ENCODE results near the gene SEZ6L.
A peak's percentile ranks its signal among the peaks of the same experiment; 100 is the strongest.

The SEZ6L gene

DNA sequence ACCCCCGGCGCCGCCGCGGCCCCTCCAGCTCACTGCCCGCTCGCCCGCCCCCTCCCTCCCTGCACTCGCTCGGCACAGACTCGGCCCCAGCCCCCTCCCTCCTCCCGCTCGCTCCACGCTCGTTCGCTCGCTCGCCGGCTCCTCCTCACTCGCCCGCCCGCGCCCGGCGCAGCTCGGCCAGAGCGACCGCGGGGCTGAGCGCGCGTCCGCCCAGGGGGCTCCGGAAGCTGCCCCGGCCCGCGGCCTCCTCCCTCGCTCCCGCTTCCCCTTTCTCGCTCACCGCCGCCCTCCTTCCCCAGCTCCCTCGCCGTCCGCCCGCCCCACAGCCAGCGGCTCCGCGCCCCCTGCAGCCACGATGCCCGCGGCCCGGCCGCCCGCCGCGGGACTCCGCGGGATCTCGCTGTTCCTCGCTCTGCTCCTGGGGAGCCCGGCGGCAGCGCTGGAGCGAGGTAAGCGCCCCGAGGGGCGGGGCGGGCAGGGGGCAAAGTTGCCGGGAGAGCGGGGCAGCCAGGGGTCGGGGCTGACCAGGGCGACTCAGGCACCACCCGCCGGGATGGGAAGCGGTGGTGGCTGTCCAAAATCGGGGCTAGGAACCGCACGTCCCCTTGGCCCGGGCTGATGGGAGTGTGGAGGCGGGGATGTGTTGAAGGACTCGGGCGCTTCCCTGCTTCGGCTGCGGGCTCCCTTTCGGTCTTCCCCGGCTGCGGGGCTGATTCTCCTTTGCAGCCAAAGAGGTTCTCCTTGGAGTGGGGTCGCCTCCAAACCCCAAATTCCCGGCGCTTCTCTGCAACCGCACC is at the start of gene SEZ6L:
TSS of gene SEZ6L (plus strand) at position 148 of the 797 bp plus-strand sequence. CDS start at position 356, 208 bp downstream.
- DNase-seq, result no peak

DNA sequence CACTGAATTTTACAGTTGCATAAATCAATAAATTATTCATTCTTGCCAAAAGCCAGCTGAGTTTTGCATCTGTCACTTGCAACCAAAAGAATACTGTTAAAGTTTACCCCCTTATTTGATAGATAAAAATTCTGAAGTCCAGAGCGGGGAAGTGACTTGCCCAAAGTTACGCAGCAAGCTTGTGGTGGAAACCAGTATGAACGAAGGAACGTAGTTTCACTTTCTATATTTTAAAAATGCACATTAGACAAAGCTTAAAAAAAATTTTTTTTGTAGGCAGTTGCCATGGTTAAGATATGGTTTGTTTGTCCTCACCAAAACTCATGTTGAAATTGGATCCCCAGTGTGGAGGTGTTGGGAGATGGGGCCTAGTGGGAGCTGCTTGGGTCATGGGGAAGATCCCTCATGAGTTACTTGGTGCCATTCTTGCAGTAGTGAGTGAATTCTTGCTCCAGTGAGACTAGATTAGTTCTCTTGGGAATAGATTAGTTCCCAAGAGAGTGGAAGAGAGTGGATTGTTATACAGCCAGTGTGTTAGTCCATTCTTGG is 46.3 kb upstream of the SEZ6L start:
- DNase-seq, result no peak

DNA sequence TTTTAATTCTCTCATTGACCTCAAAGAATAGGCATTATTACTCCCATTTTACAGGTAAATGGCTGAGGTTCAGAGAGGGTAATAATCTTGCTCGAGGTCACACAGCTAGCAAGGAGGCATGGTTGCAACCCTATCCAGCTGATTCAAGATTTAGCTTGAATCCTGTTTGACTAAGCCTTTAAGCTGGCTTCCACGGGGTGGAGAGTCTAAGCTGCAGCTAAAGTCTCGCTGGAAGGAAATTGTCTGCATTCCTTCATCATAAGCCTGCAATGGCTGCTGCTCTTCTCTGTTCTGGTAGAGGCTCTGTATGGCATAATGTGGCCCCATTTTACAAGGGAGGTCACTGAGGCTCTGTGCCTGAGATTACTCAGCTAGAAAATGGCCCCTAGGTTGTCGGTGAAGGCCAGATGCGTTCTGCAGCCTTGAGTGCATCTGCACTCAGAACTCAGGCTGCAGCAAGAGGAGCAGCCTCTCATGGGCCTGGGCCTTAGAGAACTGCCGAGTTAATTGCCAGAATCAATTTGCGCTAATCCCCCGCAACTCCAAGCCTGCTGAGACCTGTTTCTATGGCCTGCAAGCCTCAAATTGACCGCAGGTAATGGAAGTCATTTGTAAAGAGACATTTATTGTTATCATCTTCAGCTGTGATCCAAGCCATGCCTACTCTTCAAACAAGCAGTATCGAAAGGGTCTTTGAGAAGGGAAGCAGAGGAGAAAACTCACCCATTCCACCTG is 44.1 kb upstream of the SEZ6L start:
- DNase-seq, result no peak

DNA sequence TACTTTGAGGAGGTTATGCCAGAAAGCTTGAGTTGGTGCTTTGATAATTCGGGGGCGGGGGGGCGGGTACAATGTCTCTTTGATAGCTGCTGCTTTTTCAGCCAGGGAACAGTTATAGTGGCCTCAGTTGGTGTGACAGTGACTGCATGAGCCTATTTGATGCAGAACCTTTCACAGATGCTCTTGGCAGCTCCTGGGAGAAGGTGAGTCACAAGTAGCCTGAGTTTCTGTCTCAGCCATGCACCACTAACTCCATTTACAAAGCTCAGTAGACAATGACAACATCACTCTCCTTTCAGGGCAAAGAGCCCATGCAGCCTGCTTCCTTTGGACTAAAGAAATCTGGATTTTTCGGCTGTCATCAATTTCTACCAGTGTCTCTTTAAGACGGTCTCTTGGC is 42.1 kb upstream of the SEZ6L start:
- DNase-seq, result no peak

DNA sequence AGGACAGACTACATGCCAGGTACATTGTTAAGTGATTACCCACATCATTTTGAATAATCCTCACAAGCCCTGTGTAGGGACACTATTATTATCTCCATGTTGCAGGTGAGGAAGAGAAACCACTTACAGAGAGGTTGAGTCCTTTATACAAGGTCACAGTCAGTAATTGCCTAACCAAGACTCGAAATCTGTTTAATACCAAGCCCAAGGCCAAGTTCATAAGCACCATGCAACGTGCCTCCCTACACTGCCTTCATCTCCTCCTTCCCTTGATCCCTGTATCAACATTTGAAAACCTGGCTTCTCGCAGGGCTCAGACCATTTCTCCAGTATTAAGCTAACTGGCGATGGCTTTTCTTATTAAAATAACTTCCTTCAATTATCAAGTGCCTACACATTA is 41.7 kb upstream of the SEZ6L start:
- no peak for DNase-seq

DNA sequence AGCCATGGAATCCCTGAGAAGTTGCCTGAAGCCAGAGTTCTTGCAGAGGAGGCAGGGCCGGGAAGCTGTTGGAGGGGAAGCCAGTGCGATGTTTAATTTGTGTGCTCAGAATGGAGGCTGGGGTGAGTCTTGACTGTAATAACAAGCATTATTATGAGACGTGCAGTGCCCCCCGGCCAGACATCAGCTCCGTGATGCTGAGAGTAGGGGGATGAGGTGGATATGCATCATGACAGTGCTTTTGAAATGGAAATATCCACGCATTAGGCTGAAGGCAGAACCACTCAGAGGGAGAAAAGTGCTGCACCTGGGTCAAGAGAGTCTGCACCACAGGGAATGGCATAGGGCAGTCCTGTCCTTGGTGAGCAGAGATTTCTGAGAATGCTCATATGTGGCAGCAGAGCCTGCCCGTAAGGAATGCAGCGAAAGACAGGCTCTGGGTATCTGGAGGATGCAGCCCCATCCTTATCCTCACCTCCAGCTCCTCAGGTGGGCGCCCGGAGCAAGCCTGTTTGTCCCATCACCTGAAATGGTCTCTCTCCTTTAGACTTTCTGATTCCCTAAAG is 37.6 kb upstream of the SEZ6L start:
- DNase-seq, result no peak

DNA sequence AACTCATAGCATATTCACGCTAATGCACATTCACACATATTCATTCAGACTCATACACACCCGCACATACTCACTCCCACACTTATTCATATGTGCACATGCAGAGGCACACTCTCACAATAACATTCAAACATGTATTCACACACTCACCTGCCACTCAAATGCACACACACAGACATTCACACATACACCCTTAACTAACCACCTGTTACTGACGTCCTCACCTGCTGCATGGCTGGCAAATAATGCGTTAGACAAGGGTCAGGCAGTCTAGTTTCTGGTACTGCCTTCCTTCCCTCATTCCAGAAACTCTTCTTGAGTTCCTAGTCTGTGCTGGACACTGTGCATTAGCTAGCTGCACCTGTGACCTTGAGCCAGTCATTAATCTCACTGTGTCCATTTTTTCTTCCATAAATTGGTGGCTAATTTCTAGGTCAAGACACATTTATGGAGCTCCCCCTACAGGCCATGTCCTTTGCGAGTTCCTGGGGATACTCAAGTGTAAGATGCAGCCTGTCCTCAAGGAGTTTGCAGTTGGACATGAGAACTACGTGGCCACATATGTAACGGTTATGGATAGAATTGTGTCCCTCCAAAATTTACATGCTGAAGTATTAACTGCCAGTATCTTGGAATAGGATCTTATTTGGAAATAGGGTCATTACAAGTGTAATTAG is 34.5 kb upstream of the SEZ6L start:
- DNase-seq, result peak; percentile 0

DNA sequence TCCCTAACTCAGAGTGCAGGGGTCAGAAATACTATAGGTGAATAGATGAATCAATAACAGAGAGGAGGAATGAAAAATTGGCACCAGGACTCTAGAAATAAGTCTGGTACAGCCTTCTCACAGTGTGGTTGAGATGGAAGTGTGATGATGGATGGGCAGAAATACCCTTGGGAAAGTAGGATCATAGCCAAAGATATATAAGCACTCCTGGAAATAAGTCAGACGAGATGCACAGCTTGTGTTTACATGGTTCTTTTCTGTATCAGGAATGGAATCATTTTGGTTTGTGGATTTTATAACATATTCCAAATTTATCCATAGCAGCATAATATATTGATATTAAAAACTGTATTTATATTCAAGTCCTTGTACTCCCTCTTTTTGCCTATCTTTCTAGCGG is 33.5 kb upstream of the SEZ6L start:
- DNase-seq, result no peak

DNA sequence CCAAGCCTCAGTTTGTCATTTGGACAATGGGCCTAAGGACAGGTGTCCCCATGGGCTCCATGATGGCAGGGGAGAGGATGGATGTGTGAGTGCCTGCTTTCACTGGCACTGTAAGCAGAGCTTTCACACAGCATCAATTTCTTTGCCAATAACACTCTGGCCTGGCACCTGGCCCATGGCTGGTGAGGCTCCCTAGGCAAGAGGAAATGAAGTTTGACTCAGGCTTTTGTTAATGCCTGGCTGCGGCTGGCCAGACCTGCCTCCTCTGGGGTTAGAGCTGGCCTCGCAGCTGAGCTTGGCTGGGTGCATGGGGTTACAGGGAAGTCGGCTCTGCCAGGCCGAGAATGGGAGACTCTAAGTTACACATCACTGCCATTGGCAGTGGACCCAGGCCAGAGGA is 30.0 kb upstream of the SEZ6L start:
- DNase-seq, result no peak

DNA sequence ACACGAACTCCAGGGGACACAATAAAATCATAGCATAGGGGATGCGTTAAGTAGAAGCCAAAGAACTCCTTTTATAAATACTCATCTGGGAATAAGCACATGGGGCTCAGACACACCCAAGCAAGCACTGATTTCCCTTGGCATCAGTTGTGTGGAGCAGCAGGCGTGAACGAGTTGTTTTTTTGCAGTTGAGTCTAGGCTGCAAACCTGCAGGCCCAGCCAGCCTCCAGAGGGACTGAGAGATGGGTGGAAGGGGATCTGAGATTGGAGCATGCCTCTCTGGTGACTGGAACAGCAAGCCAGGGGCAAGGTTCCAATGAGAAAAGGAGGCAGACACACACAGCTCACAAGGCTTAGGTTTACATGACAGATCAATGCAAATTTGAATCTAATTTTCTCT is 27.4 kb upstream of the SEZ6L start:
- DNase-seq, result no peak

DNA sequence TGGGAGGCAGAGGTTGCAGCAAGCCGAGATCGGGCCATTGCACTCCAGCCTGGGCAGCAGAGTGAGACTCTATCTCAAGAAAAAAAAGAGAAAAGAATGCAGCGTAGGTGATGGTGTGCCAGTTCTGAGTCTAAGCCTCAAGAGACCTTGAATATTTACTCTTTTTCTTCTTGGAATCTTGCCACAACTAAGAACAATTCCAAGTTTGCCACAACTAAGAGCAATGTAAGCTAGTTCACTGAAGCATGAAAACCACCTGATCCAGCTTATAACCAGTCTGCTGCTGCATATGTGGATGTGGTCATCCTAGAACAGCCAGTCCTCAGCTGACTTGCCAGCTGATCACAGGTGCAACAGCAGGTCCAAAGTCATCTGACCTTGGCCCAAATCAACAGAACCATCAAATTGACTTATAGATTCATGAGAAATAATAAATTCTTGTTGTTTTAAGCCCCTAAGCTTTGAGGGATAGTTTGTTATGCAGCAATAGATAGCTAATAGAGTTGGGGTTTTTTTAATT is 25.4 kb upstream of the SEZ6L start:
- no peak for DNase-seq

DNA sequence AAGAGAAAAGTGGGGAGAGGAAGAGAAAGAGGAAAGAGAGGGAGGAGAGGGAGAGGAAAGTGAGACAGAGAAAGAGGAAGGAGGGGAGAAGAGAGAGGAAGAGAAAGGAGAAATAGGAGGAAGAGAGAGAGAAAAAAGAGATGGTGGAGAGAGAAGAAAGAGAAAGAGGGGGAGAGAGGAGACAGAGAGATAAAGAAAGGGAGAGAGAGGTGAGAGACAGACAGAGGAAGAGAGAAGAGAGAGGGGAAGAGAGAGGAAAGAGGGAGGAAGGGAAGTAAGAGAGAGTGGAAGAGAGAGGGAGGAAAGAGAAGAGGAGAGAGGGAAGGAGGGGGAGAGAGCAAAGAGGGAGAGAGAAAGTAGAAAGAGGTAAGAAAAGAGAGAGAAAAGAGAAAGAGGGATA is 9.4 kb upstream of the SEZ6L start:
- no peak for DNase-seq

DNA sequence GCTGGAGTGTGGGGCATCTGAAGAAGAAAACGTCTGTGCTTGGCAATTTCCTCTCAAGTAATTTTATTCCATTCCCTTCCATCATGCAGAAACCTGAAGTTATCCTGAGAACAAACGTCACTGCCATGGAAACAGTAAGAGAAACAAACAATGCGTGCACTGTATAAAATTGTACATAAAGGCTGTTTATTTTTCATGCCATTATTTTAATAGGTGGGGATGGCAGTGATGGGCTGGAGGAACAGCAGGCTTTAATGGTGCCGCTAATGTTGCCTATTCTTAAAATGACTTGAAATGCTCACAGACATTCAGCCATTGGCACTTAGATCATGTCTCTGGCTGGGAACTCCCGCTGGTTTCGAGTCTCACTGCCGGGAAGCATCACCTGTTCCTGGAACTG is 7.5 kb upstream of the SEZ6L start:
- no peak for DNase-seq

DNA sequence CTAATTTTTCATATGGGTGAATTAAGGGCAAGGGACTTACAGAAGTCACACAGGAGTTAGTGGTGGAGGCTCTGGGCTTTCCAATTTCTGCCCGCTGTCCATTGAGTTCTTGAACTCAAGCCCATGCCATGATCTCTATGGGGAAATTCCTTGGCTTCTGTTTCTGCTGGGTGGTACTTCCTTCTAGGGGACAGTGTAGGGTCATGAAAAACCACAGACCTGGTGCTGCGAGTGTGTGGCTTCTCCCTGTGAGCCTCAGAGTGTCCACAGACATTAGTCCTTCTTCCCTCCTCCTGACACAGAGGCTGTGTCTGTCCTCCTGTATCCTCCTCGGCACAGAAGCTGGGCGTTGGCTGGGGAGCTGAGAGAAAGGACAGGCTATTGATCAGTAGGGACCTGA is 6.3 kb upstream of the SEZ6L start:
- no peak for DNase-seq

DNA sequence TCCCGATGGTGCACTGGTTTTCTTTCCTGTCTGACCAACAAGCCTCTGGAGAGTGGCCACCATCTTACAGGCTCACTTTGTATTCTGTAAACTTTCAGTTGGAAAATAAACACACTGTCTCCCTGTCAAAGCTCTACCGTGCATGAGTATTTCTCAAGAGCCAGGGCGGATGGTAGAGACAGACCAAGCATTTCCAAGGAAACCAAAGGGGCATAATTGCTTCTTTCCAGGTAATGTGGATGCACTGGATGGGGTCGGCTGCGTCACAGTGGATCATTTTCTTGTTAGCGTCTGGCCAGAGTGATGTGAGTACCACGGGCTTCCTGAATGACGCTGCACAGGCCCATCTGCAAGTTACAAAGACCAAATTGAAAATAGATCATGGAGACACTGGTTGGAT is 5.1 kb upstream of the SEZ6L start:
- DNase-seq, result no peak

DNA sequence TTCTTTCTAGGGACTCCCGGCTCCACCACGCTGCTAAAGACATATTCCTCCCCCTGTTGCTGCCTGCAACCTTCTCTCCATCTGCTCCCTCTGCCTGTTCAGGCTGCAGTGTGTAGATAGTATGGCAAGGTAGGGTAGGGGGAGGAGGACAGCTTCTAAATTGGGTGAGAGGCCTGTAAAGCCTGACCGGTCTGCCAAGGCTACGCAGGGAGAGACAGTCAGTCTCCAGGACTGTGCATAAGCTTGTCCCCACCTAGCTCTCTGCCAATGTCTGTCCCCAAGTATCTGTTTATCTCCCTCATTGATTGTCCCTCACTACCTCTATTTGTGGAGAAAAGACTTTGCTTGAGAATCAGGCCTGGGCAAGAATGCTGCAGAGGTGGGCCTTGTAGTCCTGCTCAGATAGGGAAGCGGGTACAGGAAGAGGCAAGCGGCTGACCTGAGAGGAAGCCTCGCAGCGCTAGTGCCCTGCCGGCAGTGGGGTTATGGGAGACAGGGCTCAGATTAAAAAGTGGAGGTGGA is 871 bp upstream of the SEZ6L start:
- DNase-seq, result no peak

DNA sequence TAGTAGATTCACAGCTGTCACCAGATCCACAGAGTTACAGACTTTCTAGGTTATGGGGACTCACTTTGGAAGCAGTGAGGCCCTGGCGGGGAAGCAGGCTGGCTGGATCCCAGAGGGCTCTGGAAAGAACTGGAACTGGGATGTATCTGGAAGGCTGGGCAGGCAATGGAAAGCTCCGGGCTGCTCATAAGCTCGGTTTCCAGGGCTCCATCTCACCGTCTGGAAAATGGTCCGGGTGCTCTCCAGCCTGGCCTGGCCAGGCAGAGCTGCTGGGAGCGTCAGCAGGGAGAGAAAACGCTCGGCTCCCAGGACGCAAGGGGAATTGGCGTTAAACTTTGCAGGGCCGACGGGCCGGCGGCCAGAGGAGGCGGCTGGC is 335 bp upstream of the SEZ6L start:
- no peak for DNase-seq

DNA sequence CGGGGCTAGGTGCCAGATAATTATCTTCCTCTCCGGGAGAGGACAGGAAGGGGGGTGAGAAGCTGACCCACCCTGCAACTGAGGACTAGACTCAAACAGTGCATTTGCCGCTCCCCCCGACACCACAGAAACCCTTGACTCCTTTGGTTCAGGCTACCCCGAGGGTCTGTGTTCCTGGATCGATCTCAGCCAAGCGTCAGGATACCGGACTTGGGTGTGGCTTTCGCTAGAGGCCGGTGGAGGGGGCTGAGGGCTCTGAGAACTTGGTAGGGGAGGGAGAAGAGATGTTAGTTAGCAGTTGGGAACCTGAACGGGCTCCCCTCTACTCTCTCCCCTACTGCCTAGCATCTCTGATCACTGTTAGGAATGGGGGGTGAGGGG is 840 bp downstream of the SEZ6L start:
- DNase-seq, result no peak

DNA sequence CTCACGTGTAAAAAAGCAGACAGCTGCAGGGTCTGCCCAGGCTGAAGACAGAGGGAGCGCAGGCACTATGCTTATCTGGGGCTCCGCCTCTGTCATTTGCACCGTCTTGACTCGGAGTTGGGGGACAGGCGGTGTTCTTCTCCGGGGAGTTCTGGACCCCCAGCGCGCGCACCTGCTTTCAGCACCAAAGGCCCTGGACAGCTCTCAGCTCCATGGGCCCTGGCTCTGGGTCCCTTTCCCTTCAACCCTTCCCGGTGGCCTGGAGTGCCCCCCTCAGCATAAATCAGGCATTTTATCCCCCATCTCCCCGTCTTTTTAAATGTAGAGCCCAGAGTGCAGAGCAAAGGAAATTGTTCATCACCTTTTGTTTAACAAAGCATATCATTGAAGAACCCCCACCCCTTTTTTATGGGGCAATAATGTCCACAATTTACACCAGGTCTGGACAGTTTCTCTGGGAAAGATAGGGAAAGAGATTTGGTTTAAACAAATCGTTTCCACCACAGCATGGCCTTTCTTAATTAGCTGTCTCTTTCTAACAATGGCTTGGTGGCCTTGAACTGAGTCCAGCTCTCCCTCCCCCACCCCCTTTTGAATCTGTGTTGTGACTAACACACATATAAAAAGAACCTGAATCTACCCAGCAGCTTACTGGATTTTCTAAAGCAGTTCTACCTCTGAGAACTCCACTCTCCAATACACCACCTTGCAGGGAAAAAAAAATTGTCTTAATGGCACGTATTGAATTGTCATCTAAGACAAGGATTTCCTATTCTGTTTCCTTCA is 1.7 kb downstream of the SEZ6L start:
- no peak for DNase-seq

DNA sequence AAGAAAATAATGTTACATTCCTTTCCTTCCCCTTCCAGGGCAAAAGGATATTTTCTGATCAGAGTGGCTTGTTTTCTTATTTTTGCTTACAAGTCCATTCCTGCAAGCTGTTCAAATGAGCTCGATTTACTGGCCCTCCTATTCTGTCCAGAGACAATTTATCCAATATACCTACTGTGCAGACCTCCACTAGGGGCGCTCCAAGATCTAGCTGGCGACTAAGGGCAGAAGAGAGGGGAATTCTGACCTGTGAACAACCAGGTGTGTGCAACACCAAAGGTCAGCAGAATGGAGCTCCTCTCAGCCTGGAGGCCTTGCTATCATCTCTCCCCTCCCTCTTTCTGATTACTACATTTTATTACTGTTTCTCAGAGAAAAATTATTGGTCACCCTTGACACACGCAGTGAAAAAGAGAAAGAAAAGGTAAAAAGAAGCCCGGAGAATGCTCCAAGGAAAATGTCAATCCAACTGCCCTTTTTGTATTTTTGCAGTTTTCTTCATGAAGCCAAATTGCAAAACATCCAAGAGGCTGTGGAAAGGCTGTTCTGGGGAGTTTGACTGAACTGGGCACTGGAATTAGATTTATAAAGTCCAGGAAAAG is 3.2 kb downstream of the SEZ6L start:
- peak; percentile 46 for DNase-seq

DNA sequence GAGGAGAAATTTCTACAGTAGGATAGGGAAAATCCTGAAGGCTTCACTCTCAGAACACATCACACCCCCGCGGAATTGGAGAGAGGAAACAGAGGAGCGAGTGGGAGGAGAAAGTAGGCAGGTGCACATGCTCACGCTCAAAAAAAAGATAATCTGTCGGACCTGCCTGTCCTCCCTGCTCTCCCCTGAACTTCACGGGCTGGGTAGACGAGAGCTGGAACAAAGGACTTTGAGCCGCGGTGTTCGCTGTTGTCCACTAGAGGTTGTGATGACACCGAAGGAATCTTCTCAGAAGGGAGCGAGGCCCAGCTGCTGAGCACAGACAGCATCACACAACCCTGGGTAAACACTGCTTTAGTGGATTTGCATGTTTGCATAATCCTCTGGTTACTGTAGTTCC is 5.0 kb downstream of the SEZ6L start:
- peak; percentile 1 for DNase-seq

DNA sequence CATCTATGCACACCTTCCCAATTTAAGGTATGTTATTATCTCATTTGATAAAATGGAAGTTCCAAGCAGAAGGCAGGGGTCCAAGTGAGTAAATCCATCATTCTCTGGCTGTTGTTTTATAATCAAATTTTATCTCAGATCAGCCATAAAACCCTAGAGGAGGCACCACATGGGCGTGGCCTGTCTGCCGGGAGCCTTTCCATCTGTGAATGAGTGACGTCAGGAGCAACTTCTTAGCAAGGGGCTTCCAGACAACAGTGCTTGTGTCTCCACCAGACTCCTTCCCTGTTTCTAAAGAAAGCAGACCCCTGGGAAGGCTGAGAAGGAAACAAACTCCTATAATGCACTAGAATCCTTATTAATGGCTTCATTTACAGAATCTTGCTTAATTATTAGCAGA is 13.5 kb downstream of the SEZ6L start:
- DNase-seq, result no peak

Measured in DMS53 (cell line).